ENCODE measurements around the gene ACO2.

ACO2 gene

GRCh38 chr22:41523464-41524221 is 54.7 kb downstream of the ACO2 start:
- DNase-seq (ENCODE audit: low read depth in 2 of 2) = no peak

- no peak for DNase-seq (ENCODE audit: low read depth in 2 of 2)
Observed at GRCh38 chr22:41524251-41524661, 55.3 kb downstream of the ACO2 start.

- DNase-seq (ENCODE audit: low read depth in 2 of 2) = peak; percentile 32 to 49
Observed at GRCh38 chr22:41524809-41525449, 56.0 kb downstream of the ACO2 start.

GRCh38 chr22:41525450-41526225 is 56.7 kb downstream of the ACO2 start:
- no peak for DNase-seq (ENCODE audit: low read depth in 2 of 2)

GRCh38 chr22:41526226-41526829 is 57.4 kb downstream of the ACO2 start:
- no peak for DNase-seq (ENCODE audit: low read depth in 2 of 2)

GRCh38 chr22:41526830-41527799 is 58.2 kb downstream of the ACO2 start:
- DNase-seq (ENCODE audit: low read depth in 2 of 2) = peak; percentile 42 to 60

GRCh38 chr22:41528132-41528766 is 59.3 kb downstream of the ACO2 start:
- DNase-seq (ENCODE audit: low read depth in 2 of 2) = no peak

GRCh38 chr22:41528938-41529561 is 60.1 kb downstream of the ACO2 start:
- no peak for DNase-seq (ENCODE audit: low read depth in 2 of 2)

GRCh38 chr22:41530890-41531714 is 62.2 kb downstream of the ACO2 start:
- no peak for DNase-seq (ENCODE audit: low read depth in 2 of 2)

- DNase-seq (ENCODE audit: low read depth in 2 of 2) = no peak
Observed at GRCh38 chr22:41531715-41532477, 63.0 kb downstream of the ACO2 start.

- DNase-seq (ENCODE audit: low read depth in 2 of 2) = peak; percentile 58 to 63
Observed at GRCh38 chr22:41532908-41533825, 64.2 kb downstream of the ACO2 start.

GRCh38 chr22:41534219-41534618 is 65.3 kb downstream of the ACO2 start:
- no peak for DNase-seq (ENCODE audit: low read depth in 2 of 2)

- no peak for DNase-seq (ENCODE audit: low read depth in 2 of 2)
Observed at GRCh38 chr22:41535244-41535643, 66.3 kb downstream of the ACO2 start.

- no peak for DNase-seq (ENCODE audit: low read depth in 2 of 2)
Observed at GRCh38 chr22:41537203-41537602, 68.3 kb downstream of the ACO2 start.

- DNase-seq (ENCODE audit: low read depth in 2 of 2) = no peak
Observed at GRCh38 chr22:41538583-41538982, 69.7 kb downstream of the ACO2 start.

GRCh38 chr22:41539146-41540005 is 70.5 kb downstream of the ACO2 start:
- DNase-seq (ENCODE audit: low read depth in 2 of 2) = no peak

- no peak for DNase-seq (ENCODE audit: low read depth in 2 of 2)
Observed at GRCh38 chr22:41540006-41540315, 71.0 kb downstream of the ACO2 start.

All from stimulated activated CD8-positive, alpha-beta memory T cell treated with anti-CD3 and anti-CD28 coated beads, Interleukin-2, amount 100 ng/mL, for 48 hours (primary cell).